Middle frontal gyrus (tissue), 1 donor: ENCODE measurements around the gene VPS50.
"Not testable (repeated sequence)": the region's sequence is repeated elsewhere in the genome, so short reads cannot be mapped to it uniquely, and the experiment has no call there.

Experiments
- DNase-seq: peaks from one replicate; pipeline ENCODE4 v3.0.0-alpha.2; 2015; ENCODE audit warnings: low spot score; ENCODE audit errors: extremely low spot score

The VPS50 gene

DNA sequence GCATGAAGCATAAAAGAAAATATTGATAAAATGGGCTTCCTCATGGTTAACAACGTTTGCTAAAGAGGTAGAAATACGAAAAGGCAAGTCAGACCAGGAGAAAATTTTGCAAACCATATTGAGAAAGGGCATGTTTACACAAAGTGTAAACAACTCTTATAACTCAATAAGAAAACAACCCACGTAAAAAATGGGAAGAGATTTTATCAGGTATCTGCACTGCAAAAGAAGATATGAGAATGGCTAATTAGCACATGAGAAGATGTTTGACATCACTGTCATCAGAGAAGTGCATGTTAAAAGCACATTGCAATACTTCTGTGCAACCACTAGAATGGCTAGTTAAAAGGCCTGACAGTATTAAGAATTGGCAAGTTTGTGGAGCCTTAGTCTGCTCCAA is 99.5 kb downstream of the VPS50 start:
- no peak for DNase-seq

DNA sequence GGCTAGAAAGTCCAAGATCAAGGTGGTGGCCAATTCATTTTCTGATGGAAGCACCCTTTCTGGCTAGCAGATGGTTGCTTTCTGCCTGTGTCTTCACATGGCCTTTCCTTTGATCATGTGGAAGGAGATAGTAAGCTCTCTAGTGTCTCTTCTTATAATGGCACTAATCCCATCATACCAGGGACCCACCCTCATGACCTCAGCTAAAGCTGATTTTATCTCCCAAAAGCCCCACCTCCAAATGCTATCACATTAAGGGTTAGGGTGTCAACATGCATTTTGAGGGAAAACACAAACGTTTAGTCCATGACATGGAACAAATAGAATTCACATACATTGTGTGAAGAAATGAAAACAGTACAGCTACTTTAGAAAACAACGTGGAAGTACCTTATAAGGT is 100.0 kb downstream of the VPS50 start:
- no peak for DNase-seq

DNA sequence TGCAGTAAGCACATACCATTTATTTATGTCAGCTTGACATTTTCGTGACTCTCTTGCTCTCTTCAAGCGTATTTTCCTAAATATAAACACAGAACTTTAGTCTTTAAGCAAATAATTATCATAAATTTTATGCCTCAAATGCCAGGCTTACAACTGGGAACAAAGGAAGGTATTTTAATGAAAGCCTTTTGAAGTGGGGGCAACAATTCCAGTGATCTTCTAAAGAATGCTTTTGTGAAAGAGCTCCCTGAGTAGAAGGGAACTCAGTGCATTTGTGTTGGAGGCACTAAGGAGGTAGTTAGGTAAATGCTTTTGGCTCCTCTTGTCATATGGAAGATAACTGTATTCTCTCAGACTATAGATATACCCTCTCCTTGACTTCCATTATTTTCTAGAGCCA is 104.9 kb downstream of the VPS50 start:
- DNase-seq, result no peak

DNA sequence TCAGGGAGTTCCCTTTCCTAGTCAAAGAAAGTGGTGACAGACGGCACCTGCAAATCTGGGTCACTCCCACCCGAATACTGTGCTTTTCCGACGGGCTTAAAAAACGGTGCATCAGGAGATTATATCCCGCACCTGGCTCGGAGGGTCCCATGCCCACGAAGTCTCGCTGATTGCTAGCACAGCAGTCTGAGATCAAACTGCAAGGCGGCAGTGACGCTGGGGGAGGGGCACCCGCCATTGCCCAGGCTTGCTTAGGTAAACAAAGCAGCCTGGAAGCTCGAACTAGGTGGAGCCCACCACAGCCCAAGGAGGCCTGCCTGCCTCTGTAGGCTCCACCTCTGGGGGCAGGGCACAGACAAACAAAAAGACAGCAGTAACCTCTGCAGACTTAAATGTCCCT is 110.0 kb downstream of the VPS50 start:
- DNase-seq, result not testable (repeated sequence)

DNA sequence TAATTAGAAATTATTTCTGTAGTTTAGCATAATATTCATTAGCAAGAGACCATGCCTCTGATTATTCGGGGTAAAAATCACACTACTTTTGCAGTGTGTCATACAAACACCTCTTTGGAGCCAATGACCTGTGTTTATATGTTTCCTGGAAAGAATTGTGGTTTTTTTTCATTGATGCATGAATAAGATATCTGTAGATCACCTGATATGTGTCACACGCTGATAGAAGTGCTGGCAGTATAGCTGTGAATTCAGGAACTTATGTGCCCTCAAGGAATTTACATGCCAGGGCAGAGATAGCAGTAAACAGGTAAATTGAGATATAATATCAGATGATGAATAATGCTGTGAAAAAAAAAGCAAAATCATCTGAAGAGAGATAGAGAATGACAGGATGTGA is 118.2 kb downstream of the VPS50 start:
- DNase-seq, result no peak

DNA sequence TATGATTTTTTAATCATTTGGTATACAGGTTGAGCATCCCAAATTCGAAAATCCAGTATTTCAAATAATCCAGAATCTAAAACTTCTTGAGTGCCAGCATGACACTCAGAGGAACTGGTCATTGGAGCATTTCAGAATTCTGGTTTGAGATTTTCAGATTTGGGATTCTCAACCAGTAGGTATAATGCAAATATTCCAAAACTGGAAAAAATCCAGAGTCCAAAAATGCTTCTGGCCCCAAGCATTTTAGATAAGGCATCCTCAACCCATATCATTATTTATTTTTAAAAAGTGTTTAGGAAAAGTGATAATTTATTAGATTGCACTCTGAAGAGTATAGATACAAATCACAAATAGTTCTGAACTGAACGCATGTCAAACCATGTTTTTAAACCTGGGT is 120.7 kb downstream of the VPS50 start:
- DNase-seq, result no peak

DNA sequence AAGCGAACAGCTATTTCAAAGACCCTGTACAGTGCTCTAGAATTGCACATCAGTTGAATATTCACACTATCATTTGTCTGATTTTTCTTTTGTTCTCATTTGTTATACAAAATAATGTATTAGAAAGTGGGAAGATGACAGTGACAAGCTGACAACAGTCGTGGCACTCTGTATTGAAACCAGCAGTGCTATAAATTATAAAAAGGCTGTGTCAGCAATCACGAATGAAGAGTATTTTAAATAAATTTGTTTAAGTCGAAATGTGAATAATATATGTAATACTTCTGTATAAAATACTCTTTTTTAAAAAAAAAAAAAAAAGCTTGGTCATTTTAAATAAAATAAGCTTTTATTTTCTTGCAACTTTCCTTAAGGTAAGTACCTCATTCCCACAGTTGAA is 122.6 kb downstream of the VPS50 start:
- DNase-seq, result no peak

DNA sequence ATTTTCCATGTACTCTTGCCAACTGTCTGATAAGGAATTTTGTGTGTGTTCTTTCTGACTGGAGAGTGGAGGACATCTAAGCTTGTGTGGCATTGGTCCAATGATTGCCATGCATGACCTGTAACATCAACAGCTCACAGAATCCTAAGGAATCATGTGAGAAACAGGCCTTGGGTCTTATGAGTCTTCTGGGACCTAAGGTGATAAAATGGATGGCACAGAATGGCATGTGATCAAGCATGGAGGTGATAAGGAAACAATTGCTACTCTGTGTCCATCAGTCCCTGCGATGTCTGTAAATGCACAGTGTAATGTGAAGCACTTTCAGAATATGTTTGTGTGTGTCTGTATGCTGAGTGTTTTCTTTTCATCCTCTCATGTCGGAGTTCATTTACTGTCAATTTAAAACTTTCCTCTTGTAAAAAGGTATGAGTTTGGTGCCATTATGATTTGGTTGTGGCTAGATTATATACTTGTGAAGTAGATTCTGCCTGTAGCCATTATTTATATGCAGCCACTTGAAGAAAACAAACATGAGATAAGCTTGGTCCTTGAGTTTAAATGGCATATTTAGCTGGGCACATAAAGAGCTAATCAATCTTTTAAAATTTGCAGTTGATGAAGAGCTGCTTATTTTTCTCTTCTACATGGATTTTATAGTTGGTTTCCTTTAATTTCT is 127.5 kb downstream of the VPS50 start:
- DNase-seq, result no peak

DNA sequence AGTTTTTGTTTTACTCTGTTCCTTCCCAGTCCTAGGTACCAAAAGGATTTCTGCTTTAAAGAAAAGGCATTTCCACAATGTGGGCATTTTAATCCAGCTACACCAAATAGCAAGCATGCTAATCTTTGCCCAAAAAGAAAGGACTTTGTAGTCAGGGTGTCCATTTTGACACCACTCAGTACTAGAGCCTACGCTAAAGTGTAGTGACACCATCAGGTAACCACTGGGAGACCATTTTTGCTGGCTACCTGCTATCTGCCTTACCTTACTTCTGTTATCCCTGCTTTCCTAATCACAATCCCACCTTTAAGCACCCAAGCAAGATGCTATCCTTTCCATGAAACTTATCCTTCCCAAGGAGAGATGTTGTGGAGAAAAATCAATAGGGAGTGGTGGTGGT is 129.7 kb downstream of the VPS50 start:
- no peak for DNase-seq

DNA sequence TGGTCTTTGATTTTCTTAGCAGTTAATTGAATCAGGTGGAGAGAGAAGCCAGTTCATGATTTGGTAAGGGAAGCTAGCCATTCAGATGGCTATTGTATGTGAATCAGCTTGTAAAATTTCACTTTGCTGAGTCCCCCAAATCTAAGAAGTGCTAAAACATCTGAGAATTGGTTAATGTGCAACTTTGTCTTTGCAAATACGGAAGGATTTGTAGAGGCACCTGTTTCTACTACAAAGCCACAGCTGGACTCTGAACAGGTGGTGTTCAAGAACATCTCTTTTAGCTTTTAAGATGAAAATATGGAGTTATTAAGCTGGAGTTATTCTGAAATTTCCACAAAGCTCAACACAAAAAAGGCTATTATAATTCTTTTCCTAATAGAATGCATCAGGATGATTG is 132.6 kb downstream of the VPS50 start:
- DNase-seq, result no peak

DNA sequence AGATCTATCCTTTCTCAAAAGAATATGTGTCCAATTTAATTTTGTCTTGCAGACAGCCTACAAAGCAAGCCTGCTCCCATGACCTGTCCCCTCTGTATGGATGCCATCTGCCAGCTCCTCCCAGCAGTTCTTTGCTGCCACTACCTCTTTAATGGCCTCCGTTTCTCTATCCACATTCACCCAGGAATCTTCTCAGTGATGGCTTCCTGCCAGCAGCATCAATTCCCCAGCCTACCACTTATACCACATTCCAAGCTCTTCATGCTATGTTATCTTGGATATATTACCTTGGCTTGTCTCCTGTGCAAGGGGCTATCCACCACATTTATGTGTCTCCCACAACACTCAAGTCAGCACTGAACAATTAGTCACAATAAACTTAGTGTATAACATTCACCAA is 133.2 kb downstream of the VPS50 start:
- DNase-seq, result no peak

DNA sequence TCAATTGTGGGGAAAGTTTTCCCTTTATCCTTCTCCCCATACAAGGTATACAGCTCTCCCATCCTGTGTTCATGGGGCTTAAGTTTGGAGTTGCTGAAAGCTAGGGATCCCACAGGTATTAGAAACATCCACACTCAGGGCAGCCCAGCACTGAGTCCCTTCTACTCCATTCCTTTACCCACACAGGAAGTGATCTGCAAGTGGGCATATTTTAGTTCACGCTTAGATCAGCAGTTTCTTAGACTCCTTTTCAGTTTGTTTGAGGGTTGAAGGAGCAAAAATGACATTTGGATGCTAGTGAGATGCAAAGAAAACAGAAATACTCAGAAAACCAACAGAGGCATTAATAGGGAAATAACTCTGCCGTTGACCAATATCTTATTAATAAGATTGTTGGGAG is 134.7 kb downstream of the VPS50 start:
- no peak for DNase-seq

DNA sequence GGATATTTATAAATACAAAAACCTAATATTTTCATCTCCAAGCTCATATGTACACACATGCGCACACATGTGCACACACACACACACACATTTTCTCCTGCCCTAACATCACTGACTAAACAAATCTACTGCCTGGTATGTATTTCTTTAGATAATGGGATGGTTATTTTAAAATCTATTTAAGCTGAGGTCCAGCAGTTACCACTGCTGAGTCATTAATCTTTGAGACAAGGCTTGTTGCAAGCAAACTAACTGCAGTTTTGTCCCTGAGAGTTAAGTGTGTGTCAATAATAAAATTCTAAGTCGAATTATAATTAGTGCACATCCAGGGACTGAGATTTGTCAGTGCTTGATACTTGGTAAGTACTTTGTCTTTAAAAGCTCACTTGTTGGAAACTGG is 135.1 kb downstream of the VPS50 start:
- DNase-seq, result no peak

DNA sequence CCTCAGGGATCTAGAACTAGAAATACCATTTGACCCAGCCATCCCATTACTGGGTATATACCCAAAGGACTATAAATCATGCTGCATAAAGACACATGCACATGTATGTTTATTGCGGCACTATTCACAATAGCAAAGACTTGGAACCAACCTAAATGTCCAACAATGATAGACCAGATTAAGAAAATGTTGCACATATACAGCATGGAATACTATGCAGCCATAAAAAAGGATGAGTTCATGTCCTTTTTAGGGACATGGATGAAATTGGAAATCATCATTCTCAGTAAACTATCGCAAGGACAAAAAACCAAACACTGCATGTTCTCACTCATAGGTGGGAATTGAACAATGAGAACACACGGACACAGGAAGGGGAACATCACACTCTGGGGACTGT is 138.8 kb downstream of the VPS50 start:
- DNase-seq, result not testable (repeated sequence)

DNA sequence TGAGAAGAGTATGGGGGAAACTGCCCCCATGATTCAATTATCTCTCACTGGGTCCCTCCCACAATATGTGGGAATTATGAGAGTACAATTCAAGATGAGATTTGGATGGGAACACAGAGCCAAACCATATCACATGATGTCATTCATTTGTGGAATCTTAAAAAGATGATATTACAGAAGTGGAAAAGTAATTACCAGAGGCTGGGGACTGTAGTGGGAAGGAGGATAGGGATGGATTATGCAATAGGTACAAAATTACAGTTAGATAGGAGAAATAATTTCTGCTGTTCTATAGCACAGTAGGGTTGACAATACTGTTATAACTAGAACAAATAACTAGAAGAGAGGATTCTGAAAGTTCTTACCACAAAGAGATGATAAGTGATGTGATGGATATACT is 141.4 kb downstream of the VPS50 start:
- no peak for DNase-seq

DNA sequence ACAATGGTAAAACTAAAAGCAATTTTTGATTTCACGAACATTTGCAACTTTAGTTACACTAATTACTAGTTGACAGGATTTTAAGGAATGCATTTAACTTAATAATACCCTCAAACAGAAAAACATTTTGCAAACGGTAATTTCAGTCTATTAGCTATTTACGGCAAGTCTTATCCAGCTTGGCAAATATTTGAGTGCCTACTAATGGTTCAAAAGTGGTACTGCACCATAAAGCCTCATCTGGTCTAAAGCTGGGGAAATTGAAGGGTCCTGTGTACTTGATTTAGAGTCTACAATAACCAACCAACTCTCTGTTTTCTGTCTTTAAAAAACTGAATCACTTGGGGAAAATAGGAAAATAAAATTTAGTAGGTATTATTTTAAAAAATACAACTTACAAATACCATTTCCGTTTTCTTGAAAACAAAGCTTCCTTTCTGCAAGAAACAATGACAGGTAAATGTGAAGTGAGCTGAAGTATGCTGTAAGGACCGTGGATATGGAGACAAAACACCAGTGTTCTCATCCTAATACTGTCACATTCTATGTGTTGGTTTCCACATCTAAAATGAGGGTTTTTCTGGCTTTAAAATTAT is 142.3 kb downstream of the VPS50 start:
- no peak for DNase-seq

DNA sequence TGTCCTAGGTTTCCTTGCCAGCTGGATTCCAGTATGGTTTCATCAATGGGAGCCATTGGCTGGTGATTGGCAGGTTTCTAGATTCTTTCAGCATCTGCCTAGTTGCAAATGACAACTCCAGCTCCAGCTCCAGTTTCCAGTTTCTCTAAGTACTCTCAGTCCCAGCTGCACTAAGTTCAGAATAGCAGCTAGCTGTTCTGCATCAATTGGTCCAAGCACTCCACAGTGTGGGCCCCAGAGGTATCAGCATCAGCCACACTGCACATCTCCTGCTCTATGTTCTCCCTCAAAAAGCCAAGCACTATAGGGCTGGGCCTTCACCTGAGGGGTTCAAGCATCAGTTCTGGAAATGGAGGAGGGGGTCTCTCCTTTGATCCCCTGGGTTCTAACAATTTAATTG is 143.4 kb downstream of the VPS50 start:
- DNase-seq, result no peak

DNA sequence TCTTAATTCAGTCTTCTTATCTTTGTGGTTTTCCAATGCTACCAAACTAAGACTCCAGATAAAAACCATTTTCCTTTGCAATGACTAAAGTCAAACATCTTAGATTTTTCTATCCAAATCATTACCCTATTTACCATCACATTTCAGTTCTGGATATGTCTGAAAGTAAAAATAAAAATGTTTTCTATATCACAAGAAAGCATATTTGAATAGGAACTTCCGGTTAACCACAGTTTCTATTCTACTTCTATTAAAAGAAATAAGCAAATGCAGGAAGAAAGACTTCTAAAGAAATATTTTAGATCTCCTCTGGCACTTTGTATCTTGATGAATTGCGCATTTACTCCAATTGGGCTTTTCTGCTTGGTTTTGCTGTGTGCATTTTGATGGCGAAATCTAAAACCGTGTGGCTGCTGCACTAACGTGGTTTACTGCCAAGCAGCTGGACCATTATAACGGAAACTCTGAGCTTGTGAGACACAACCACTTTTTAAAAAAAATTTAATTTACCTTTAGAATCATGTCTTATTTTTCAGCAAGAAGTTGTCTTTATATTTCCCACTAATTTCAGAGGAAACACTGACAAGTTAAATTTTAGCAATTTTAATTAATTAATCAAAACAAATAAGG is 146.1 kb downstream of the VPS50 start:
- DNase-seq, result no peak

DNA sequence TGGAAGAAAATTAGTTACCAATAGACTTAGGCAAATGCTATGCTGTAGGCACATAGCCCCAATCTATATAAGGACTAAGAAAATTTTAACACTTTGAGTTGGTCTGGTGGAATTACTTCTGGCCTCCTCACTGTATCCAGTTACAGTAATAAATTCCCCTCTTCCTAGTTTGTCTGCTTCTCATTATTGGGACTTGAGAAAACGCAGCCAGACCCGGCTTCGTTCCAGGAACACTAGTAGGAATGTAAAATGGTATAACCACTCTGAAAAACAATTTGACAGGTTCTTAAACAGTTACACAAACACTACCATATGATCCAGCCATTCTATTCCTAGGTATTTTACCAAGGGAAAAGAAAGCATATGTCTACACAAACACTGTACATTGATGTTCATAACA is 150.2 kb downstream of the VPS50 start:
- no peak for DNase-seq

DNA sequence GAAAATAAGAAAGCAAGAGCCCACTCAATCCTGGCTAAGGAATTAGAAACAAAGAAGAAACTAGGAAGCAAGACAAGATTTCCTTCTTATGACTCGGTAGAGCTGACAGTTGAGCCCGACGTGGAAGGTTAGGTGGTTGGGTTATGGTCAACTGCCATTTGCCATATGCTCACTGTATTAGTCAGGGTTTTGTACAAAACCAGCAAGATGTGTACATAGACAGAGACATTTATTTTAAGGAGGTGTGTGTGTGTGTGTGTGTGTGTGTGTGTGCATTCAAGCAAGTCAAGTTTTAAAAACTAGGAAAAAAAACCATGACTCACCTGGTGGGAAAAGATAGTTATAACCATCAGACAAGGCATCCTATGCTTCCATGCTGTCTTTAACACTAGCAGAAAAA is 158.5 kb downstream of the VPS50 start:
- no peak for DNase-seq

DNA sequence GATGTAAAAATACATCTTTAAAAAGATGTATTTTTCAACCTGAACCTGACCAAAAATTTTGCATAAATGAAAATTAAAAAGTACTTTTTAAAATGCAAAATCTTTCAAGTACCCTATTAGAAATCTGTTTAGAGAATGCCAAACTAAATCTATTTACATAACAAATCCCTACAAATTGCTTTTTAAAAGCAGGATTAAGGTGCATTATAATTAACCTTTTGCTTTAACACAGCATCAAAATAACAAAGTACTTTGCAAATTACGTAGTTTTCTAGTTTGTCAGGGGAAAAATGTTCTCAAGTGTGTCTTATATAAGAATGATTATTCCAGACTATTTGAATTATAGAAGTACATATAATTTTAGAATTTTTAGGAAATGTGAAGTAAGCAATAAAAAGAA is 160.8 kb downstream of the VPS50 start:
- DNase-seq, result no peak

DNA sequence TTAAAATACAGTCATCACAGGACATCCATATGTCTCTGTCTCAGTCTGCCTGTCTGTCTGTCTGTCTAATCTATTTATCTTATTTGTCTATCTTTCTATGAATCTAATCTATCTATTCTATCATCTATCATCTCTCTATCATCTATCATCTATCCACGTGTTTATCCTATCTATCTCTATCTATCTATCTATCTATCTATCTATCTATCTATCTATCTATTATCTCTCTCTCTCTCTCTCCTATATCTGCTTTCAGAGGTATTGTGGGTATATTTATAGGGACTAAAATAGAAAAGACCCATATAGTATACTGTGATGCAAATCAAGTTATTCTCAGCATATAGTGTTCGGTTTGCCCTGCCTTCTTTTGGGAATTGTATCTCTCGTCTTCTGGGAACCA is 167.5 kb downstream of the VPS50 start:
- no peak for DNase-seq

DNA sequence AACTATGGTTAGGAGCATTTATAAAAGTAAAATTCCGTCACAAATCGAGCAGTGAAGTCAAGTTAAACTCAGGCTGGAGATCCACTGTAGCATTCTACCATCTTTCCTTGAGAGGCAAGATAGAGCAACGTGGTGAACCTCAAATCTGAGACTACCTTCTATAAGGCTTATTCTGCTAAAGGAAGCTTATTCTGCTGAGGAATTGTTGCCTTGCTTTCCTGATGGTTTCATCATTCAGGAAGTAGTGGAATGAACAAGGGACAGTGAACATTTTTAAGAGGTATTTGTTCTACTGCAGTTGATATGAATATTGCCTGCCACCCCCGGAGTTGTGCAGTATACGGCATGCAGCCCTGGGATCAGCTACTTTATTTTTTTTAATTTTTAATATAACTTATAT is 170.8 kb downstream of the VPS50 start:
- no peak for DNase-seq
